HG03342 (cell line): ENCODE measurements around the gene SIK3.
"Not testable (repeated sequence)": the region's sequence is repeated elsewhere in the genome, so short reads cannot be mapped to it uniquely, and the experiment has no call there.

ENCODE experiments used
- ATAC-seq: cut with Tn5 transposase; IDR thresholded peaks from one replicate; pipeline ENCODE4 v1.9.1; 2021; ENCODE audit warnings: mild to moderate bottlenecking, moderate library complexity; ENCODE audit not compliant: unreplicated experiment

Gene SIK3

GRCh38 chr11:117050121-117050520 is 48.1 kb downstream of the SIK3 start:
- not testable (repeated sequence) for ATAC-seq

GRCh38 chr11:117046627-117047026 is 51.6 kb downstream of the SIK3 start:
- ATAC-seq: not testable (repeated sequence)

DNA sequence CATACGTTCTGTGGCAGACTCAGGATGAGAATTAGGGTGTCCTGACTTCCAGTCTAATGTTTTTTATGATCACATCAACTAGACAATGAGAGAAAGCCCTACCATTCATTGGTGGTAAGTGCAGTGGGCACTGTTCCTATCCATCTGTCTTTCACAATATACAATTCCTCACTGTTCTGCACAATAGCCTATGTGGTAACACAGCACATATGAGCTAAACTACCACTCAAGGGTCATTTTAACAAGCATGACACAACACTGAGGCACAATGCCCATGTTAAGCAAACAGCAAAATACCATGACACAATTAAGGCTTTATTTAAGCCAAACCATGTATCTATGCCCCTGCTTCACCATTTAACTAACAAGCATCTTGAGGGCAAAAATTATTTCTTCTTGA is 52.3 kb downstream of the SIK3 start:
- ATAC-seq: no peak

GRCh38 chr11:117045196-117045595 is 53.0 kb downstream of the SIK3 start:
- no peak for ATAC-seq

- no peak for ATAC-seq
These were observed 53.8 kb downstream of the SIK3 start for GRCh38 chr11:117044287-117045035.

- no peak for ATAC-seq
These were observed 55.5 kb downstream of the SIK3 start for GRCh38 chr11:117042689-117043088.

DNA sequence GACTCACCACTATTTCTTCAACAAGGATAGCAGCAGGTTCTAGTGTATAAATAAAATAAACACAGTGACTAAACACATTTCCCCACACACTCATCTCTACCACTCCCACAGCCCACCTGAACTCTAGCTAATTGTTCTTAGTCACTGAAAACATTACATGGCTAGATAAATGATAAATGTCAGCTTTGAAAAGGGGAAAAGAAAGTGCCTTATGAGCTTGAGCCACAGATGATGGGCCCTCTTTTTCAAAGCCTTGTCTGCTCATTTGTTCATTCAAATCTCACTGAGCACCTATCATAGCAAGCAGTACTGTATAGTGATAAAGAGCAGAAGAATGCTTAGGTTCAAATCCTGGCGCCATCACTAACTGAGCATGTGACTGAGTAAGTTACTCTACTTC is 58.3 kb downstream of the SIK3 start:
- no peak for ATAC-seq

- no peak for ATAC-seq
These were observed 59.0 kb downstream of the SIK3 start for GRCh38 chr11:117039270-117039669.

- ATAC-seq: no peak
These were observed 60.3 kb downstream of the SIK3 start for GRCh38 chr11:117037975-117038350.

DNA sequence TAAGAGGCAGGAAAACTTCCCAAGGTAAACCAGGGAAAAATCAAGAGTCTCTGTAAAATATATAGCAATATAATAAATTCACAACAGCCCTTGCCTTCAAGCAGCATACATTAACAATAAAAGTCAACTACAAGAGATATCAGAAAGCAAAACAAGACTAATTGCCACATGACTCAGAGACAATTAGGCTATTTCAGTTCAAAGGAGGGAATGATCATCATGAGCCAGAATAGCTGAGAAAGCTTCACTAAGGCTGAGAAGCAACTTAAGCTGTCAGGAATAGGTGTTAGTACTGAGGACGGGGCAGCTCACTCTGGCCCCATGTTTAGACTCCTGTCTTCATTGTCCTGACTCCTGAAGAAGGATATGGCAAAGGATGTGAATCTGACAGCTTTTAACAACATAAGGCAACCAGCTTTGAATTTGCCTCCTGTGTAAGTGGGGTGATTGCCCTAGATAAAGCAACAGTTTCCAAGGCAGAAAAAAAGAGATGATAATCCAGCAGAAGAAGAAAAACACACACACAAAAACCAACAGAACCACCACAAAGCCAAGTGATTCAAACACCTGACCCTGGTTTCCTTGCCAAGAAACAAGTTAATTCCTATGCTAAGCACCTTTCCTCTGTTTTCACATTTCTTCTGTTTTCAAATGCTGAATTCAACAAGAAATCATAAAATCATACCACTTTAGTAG is 60.8 kb downstream of the SIK3 start:
- ATAC-seq: no peak

DNA sequence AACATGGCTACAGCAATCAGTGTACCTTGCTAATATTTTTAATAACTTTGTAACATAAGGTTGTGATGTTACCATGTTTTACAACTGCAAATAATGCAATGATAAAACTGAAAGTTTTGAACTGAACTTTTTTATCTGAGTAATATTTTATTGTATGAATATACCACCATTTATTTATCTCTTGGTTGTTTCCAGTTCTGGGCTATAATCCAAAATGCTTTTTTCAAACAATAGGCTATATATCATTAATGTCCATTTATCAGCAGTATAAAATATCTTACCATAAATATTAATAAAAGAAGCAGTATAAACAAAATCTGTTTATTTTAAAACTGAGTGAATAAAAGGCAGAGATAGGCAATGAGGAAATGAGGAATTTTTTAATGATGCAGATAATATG is 63.3 kb downstream of the SIK3 start:
- ATAC-seq: no peak

DNA sequence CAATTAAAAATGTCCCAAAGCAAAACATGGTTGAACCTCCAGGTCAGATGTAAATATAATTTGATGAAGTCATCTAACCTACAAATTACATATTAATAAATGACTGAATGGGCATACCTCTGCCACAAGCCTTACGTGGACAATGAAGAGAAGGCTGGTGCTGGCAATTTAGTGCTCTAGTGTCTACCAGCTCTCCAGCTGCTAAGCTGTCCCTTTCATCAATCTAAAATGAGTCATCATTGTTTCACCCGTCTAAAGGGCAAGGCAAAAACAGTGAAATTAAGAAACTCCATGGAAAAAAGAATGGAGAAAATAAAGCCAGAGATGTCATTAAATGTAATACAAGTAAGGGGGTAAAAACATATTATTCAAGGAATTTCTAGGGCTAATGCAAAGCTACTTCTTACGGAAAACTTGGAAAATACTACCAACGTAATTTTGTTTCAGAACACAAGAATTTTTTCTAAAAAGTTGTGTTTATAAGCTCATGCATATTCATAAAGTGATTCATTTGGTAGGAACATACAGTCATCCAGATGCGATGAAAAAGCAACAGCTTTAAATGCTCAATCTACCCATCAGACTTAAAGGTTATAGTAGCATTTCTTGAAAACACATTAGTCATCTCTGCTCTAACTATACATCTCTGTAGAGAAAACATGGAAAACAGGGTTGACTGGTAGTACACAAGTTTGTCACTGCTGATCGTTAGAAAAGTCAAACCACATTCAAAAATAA is 71.5 kb downstream of the SIK3 start:
- no peak for ATAC-seq

DNA sequence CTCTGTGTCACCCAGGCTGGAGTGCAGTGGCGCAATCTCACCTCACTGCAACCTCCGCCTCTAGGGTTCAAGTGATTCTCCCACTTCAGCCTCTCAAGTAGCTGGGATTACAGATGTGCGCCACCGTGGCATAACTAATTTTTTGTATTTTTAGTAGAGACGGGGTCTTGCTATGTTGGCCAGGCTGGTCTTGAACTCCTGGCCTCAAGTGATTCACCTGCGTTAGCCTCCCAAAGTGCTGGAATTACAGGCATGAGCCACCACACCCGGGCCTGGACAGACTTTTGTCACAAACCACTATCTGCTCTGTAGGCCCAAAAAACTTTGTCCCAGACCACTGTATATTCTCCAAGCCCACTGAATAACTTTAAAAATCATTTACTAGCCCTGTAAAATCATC is 74.5 kb downstream of the SIK3 start:
- ATAC-seq: not testable (repeated sequence)

- ATAC-seq: no peak
These were observed 75.0 kb downstream of the SIK3 start for GRCh38 chr11:117023178-117023577.

- no peak for ATAC-seq
These were observed 75.7 kb downstream of the SIK3 start for GRCh38 chr11:117022526-117022925.

DNA sequence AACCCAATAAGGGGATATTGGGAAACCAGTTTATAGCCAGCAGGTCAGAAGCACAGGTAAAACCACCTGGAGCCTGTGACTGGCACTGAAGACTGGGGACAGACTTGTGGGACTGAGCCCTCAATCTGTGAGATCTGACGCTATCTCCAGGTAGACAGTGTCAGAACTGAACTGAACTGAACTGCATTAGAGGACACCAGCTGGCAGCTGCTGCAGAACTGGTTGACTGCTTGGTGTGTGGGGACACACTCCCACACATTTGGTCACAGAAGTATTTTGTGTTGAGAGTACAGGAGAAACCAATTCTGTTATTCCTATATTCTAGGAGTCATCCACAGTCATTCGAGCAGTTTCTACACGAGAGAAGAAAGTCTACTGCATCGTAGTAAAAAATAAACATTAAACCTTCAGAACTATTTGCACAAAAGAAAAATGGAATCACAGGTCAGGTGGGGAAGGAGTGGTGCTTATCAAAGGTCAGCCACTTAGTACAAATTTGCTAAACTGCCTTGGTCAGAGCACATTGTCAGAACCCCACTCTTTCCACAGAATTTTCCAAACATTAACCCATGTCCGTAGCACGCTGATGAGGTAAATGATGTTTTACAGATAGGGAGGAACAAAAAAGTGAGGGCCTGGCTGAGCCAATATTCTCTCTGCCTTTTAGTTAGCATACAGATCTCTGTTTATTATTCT is 77.2 kb downstream of the SIK3 start:
- no peak for ATAC-seq

DNA sequence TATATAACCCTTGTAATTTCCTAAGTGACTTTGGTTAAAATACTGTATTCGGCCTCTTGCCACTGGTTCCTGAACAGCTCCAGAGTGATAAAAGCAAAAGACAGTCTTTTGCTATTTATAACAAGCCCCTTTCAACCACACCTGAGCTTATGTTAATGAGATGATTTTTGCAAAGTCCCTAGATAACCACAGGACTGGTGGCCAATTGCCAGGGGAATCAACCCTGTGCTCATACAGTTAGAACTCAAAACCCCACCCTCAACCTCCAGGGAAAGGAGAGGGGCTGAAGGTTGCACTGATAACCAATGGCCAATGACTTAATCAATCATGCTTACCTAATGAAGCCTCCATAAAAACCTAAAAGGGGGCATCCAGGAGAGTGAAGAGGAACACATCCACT is 77.9 kb downstream of the SIK3 start:
- ATAC-seq: no peak

- no peak for ATAC-seq
These were observed 78.4 kb downstream of the SIK3 start for GRCh38 chr11:117019871-117020270.

- no peak for ATAC-seq
These were observed 80.8 kb downstream of the SIK3 start for GRCh38 chr11:117017456-117017855.

GRCh38 chr11:117016747-117017146 is 81.5 kb downstream of the SIK3 start:
- no peak for ATAC-seq

- ATAC-seq: no peak
These were observed 82.0 kb downstream of the SIK3 start for GRCh38 chr11:117016246-117016645.
